HG03354 (cell line): ENCODE data around the gene SPTBN5.

ENCODE experiments used
- ATAC-seq: cut with Tn5 transposase; IDR thresholded peaks from one replicate; pipeline ENCODE4 v1.9.1; 2021; ENCODE audit warnings: mild to moderate bottlenecking; ENCODE audit not compliant: unreplicated experiment, poor library complexity, severe bottlenecking

Gene SPTBN5

GRCh38 chr15:41893422-41894250, at the start of gene SPTBN5:
Gene SPTBN5 (minus strand): TSS chr15:41894053. CDS start chr15:41893497, 556 bp downstream.
- no peak for ATAC-seq

GRCh38 chr15:41942886-41943285, 49.0 kb upstream of the SPTBN5 start:
- no peak for ATAC-seq

- no peak for ATAC-seq
These were observed 48.0 kb upstream of the SPTBN5 start for GRCh38 chr15:41941644-41942415.

- no peak for ATAC-seq
These were observed 46.6 kb upstream of the SPTBN5 start for GRCh38 chr15:41940441-41940857.

- ATAC-seq, result no peak
These were observed 46.1 kb upstream of the SPTBN5 start for GRCh38 chr15:41939986-41940385.

GRCh38 chr15:41937568-41937923, 43.7 kb upstream of the SPTBN5 start:
- no peak for ATAC-seq

- ATAC-seq, result peak; percentile 50
These were observed 43.1 kb upstream of the SPTBN5 start for GRCh38 chr15:41936649-41937567.

- no peak for ATAC-seq
These were observed 42.3 kb upstream of the SPTBN5 start for GRCh38 chr15:41936155-41936554.

- no peak for ATAC-seq
These were observed 41.7 kb upstream of the SPTBN5 start for GRCh38 chr15:41935566-41936020.

- peak; percentile 43 for ATAC-seq
These were observed 41.0 kb upstream of the SPTBN5 start for GRCh38 chr15:41934843-41935242.

- ATAC-seq, result no peak
These were observed 39.9 kb upstream of the SPTBN5 start for GRCh38 chr15:41933771-41934170.

GRCh38 chr15:41933326-41933725, 39.5 kb upstream of the SPTBN5 start:
- ATAC-seq, result no peak

- no peak for ATAC-seq
These were observed 38.8 kb upstream of the SPTBN5 start for GRCh38 chr15:41932511-41933289.

- no peak for ATAC-seq
These were observed 38.2 kb upstream of the SPTBN5 start for GRCh38 chr15:41932101-41932500.

- ATAC-seq, result no peak
These were observed 37.0 kb upstream of the SPTBN5 start for GRCh38 chr15:41930867-41931222.

GRCh38 chr15:41930221-41930866, 36.5 kb upstream of the SPTBN5 start:
- no peak for ATAC-seq

- ATAC-seq, result peak; percentile 75
These were observed 35.1 kb upstream of the SPTBN5 start for GRCh38 chr15:41928637-41929620.

GRCh38 chr15:41928100-41928499, 34.2 kb upstream of the SPTBN5 start:
- ATAC-seq, result no peak
